HEK293T (cell line): ENCODE results near the gene NPHP4.

Experiments
- ARNT ChIP-seq: fragments of 450-650 bp; IDR thresholded peaks from 2 replicates; pipeline ENCODE4 v1.6.1; 2017; ENCODE audit warnings: mild to moderate bottlenecking
- BHLHE40 ChIP-seq: fragments of 450-650 bp; IDR thresholded peaks from 2 replicates; pipeline ENCODE4 v1.6.1; 2016; ENCODE audit warnings: mild to moderate bottlenecking, moderate library complexity, borderline replicate concordance
- ELF4 ChIP-seq: fragments of 450-650 bp; IDR thresholded peaks from 2 replicates; pipeline ENCODE4 v1.6.1; 2017; ENCODE audit warnings: antibody characterized with exemption
- FOXA1 ChIP-seq: fragments of 450-650 bp; IDR thresholded peaks from 2 replicates; pipeline ENCODE4 v1.6.1; 2016; ENCODE audit warnings: mild to moderate bottlenecking
- FOXK2 ChIP-seq: fragments of 450-650 bp; IDR thresholded peaks from 2 replicates; pipeline ENCODE4 v1.6.1; 2016; ENCODE audit warnings: mild to moderate bottlenecking
- FOXM1 ChIP-seq: fragments of 450-650 bp; IDR thresholded peaks from 2 replicates; pipeline ENCODE4 v1.6.1; 2017; ENCODE audit warnings: mild to moderate bottlenecking, borderline replicate concordance
- HDGF ChIP-seq: fragments of 450-650 bp; IDR thresholded peaks from 2 replicates; pipeline ENCODE4 v1.6.1; 2017; ENCODE audit warnings: antibody characterized with exemption, borderline replicate concordance
- NFRKB ChIP-seq: fragments of 450-650 bp; IDR thresholded peaks from 2 replicates; pipeline ENCODE4 v1.6.1; 2016; ENCODE audit warnings: mild to moderate bottlenecking, moderate library complexity
- SP1 ChIP-seq: fragments of 450-650 bp; IDR thresholded peaks from 2 replicates; pipeline ENCODE4 v1.6.1; 2017
- SUZ12 ChIP-seq: fragments of 450-650 bp; IDR thresholded peaks from 2 replicates; pipeline ENCODE4 v1.6.1; 2016; ENCODE audit warnings: mild to moderate bottlenecking
- TARDBP ChIP-seq: fragments of 450-650 bp; IDR thresholded peaks from 2 replicates; pipeline ENCODE4 v1.6.1; 2016
- ZNF384 ChIP-seq: fragments of 450-650 bp; IDR thresholded peaks from 2 replicates; pipeline ENCODE4 v1.6.1; 2016

DNA sequence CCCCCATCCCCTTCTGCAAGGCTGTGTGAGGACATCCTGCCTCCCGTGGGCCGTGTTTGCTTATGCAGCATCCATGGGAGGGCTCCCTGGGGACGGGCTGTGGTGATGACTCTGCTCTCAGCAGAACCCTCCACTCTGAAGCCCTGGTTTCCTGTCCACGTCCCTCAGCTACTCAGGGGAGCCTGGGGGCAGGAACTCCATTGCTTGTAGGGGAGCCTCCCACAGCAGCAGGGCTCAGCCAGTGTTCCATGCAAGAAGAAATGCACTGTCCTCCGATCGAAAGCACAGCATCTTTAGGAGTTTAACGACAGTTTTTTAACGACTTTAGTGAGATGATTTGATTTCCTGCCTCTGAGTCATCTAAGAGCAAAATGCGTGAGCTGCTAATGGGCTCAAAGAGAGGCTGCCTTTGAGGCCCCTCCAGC lies 45.1 kb upstream of the NPHP4 start:
- no peak for TF ChIP-seq FOXM1
- TF ChIP-seq SUZ12, result no peak
- TF ChIP-seq NFRKB, result no peak
- TF ChIP-seq FOXK2, result no peak
- no peak for TF ChIP-seq BHLHE40
- no peak for TF ChIP-seq ELF4
- no peak for TF ChIP-seq ARNT
- TF ChIP-seq HDGF, result no peak
- no peak for TF ChIP-seq SP1
- TF ChIP-seq ZNF384, result no peak
- no peak for TF ChIP-seq FOXA1
- no peak for TF ChIP-seq TARDBP
